ENCODE measurements around the gene NRG3. TPM values are rescaled to one million over a fixed set of nuclear protein-coding genes. Genes with fewer than 3 reads are reported as not detected.
A peak's percentile ranks its signal among the peaks of the same experiment; 100 is the strongest.
"Not testable (repeated sequence)": the region's sequence is repeated elsewhere in the genome, so short reads cannot be mapped to it uniquely, and the experiment has no call there.

The NRG3 gene
- total RNA-seq, 1 donor from 2014 or later: 10.7 TPM

DNA sequence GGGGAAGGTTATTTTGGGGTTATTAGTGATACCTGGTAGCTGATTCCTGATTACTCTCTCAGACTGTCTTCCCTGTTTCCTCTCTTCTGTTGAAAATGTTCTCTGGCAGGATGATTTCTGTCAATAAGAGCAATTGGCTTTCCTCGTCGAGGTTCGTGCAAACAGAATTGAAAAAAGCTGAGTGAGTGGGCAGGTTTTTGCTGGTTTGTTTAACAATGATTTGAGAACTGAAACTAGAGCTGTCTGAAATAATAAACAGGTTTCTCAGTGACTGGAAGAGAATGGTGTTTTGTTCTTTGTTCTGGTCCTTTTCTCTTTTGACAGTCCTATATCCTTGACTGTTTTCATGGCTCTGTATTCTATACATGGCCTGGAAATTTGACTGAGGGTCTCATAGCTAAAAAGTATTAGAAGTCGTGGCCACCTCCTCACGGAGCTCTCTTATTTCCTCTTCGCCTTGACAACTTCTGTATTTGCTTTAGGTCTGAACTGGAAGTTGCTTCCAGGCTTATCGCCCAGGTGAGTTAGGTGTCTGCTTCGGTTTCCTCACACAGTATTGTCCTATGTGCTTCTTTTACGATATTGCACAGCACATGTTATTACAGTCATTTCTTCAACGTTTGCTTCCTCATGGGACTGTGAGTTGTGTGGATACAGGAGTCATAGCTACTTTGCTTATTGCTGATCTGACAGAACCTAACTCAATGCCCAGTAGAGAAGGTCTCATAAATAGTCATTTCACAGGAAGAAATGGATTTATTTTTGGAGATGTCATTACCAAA lies 403.6 kb downstream of the NRG3 start:
- no peak for DNase-seq (ENCODE audit: low read depth in 2 of 2)

DNA sequence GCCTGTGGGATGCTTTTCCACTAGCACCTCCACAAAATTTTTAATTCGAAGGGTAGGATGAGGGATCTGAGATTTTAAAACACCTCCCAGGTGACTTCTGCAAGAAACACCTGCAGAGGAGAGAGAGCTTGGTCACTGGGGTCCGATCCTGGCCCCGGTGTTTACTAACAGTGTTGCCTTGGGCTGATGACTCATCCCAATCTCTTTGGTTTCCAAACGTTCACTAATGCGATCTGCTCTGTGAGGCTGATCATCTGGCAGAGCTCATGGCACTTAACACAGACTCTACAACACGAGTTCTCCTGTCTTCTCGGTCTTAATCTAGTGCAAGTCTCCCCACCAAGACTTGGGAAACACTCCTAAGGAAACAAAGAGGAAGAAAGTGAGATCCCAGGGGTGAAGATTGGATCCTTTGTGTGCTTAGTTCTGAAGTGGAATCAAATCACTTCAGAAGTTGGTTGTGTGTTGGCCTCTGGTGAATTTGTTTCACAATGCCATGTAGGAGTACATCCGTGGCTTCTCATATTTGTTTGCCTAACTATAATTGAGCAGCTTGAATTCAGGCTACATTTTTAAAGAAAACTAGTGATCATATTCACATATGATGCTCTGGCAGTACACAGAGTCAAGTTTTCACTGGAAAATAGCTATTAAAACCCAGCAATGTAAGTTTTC lies 407.9 kb downstream of the NRG3 start:
- DNase-seq (ENCODE audit: low read depth in 2 of 2): no peak

DNA sequence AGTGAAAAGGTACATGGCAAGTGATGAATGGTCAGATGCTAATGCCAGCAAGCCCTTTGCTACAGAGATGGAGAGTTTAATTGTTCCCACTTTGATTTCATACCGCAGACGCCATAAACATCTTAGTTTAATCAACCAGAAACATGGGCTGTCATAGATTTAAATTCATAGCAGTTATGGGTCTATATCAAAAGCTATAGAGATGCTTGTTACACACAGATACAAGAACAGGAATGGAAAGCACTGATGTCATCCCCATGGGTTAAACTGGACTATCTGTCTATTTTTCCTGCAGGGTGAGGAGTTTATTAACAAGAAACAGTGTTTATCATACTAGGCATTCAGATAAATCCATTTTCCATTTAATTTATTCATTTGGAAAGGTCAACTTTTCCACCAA lies 409.2 kb downstream of the NRG3 start:
- no peak for DNase-seq (ENCODE audit: low read depth in 2 of 2)

DNA sequence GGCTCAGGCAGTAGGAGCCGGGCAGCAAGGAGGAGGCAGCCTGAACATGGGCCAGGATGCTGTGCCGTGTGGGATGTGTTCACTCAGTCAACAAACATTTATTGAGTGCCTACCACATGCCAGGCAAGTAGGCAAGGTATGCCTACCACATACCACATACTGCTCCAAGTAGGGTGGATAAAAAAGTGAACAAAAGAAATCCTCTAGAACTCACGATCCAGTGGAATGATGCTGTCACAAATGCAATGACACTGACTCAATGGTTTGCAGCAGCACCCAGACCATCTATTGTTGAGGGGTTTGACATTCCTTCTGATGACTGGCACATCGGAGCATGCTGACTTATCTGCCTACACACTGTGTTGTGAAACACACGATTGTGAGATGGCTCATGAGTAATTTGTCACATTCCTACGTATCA lies 413.5 kb downstream of the NRG3 start:
- no peak for DNase-seq (ENCODE audit: low read depth in 2 of 2)

DNA sequence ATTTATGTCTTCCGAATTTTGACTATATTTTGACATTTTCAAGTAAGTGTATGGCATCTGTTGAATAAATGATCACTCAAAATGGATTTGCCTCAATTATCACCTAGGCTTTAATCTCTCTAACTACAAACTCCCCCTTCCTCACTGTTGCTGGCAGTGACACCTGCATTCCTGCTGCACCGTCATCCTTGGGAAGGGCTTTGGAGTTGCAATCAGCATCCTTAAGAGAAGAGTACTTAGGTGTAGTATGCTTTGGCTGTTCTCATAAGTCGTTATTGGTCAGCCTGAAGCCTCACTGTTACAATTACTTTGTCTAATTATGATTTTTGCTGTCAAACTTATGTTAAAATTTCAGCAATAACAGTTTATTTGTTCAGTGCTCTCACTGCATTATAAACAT lies 415.0 kb downstream of the NRG3 start:
- no peak for DNase-seq (ENCODE audit: low read depth in 2 of 2)

DNA sequence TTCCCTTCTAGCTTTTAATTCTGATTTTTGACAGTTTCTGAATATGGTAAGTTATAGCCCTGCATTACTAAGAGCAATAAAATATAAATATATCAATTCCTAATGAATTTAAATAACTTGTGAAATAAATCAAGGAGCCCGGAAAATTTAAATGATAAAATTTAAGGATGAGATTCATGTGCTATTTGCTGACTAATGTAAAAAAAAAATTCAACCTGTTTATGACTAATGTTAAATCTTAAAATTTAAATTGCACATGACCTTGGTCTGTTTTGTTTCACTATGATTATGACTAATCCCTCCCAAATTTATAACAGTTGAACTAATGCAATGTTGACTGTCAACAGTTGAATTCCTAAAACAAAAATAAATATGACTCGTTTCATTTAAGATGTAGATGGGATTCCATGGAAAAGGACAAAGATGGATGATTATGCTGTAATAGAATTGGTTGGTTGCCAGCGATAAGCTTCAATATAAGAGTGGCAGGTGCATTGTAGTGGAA lies 419.9 kb downstream of the NRG3 start:
- DNase-seq (ENCODE audit: low read depth in 2 of 2): no peak

DNA sequence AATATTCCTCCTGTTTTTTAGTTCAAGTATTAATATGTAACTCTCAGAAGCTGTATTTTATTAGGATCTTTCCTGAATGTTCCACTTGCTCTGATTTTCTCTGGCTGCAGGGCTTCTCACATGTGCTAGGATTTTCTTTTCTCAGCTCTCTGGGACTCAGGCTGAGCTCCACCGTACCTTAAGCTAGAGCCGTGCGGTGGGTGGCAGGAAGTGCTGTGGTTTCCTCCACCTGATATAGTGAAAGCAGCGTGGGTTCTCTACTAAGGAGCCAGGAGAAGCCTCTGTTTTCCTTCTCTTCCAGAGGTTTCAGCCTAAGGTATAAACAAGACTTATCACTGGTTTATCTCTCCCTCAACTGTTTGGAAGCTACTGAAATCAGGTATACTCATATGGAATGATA lies 433.6 kb downstream of the NRG3 start:
- no peak for DNase-seq (ENCODE audit: low read depth in 2 of 2)

DNA sequence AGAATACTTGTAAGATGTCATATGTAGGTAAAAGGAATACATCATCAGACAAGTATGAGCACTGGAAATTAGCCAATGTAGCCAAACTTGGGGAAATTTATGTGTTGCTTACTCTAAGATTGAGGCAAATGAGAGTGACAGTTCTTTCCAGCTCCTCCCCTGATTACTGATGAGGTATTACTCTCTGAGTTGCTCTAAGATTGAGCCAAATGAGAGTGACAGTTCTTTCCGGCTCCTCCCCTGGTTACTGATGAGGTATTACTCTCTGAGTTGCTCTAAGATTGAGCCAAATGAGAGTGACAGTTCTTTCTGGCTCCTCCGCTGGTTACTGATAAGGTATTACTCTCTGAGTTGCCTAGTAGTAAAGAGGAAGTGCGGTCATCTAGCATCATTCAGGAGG lies 435.8 kb downstream of the NRG3 start:
- DNase-seq (ENCODE audit: low read depth in 2 of 2): no peak

DNA sequence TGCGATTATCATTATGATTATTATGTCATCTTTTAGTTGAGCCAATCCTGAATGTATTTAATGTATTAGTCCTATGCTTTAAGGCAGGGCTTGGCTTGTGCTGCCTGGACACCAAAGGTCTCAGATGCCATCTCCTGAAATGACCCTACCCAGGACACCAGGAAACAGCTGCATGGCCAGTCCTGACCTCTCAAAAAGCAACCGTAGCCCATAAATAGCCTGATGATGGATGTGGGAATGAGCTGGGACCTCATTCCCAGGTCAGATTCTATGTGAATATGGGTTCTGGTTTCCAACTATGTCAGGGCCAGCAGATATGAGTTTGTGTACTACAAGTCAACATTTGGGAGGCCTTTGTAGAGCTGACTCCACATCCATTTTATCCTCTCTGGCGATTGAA lies 438.4 kb downstream of the NRG3 start:
- DNase-seq (ENCODE audit: low read depth in 2 of 2): peak in 1 of 2 donors; percentile 87

DNA sequence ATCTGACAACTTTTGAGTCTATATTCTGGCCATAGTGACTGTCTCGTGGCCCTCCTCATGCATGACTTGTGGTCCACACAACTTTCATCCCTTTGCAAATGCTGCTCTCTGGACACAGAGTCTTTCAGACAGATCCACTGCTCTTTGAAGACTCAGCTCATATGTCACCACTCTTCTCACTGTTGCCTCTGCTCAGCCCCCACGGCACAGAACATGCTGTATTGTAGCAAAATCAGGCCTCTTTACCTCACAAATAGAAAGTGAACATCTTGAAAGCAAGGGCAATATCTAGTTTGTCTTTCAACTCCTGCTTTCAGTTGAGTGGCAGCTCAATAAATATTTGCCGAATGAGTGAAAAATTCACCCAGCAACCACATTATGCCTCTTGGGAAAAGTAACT lies 443.5 kb downstream of the NRG3 start:
- no peak for DNase-seq (ENCODE audit: low read depth in 2 of 2)

DNA sequence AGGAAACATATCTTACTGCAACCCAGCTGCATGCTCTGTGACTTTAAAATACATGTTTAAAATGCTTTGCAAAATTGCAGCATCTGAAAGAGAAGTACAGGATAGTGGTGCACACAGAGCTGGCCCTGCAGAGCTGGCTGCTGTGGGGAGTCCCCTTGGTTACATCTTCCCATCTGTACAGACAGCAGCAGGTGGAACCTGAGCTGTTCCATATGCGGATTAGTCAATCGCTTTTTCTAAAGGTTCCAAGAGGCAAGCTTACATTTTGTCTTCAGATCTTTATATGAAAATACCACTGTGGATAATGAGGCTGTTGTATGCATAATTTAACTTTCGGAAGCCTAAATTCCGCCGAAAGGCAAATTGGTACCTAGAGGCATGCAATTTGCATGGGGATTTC lies 444.1 kb downstream of the NRG3 start:
- DNase-seq (ENCODE audit: low read depth in 2 of 2): no peak

DNA sequence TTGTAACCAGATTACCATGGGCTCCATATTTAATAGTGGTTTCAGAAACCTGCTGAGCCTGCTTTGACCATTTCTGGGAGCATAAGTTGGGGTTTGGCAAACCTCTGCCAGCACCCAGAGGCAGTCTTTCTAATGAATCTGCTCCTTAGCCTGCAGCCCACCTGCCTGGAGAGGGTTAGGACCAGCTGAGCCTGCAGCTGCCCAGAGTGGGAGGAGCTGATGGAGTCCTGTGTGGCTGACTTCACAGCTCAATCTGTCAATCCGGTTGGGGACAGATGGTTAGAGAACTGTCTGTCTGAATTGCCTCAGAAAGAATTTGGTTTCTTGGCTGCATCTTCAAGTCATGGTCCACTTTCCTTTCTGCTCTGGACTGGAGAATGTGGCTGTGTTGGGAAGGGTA lies 444.6 kb downstream of the NRG3 start:
- no peak for DNase-seq (ENCODE audit: low read depth in 2 of 2)

DNA sequence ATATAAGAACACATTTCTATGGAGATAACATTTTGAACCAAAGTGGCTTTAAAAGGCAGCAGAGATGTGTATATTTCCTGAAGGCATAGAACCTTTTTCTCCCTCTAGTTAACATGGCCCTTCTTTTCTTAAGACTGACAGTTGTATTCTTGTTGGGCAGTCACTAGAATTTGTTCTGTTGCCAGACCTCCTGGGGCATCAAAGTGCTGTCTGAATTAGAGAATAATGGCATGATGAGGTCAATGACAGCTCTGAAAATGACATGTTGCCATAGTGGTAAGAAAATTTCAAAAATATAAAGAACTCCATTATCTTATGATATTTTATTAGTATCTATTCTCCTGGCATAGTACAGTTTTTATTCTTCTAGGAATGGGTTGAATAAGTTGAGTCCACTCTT lies 446.7 kb downstream of the NRG3 start:
- DNase-seq (ENCODE audit: low read depth in 2 of 2): no peak

DNA sequence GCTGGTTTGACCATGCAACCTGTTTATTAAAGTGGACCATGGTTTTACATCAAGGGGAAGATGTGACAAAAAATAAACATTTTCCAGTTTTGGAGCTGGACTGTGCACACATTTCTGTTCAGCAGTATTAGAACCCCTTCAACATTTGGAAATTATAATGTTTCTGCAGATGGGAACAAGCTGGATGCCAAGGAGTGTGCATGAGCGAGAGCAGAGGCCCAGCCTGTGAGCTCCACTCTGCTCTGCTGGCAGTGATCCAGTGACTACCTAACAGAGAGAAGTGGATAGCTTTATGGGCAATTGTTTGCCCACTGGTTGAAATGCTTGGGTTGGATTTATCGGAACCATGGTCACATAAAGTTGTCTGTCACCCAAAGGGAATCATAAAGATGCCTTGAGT lies 456.7 kb downstream of the NRG3 start:
- no peak for DNase-seq (ENCODE audit: low read depth in 2 of 2)

DNA sequence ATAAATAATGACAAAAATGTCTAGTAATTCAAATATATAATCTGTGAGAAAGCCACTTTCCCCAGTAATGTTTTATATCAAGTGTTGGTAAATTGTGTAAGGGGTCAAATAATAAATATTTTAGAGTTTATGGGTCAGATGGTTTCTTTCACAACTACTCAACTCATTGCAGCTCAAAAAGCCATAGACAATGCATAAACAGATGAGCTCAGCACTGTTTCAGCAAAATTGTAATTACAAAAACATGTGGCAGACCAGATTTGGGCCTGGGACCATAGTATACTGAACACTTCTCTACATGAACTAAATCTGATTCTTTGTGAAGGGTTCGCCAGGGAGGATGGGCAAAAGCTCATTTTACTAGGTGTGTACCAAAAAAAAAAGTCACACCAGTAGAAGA lies 460.8 kb downstream of the NRG3 start:
- no peak for DNase-seq (ENCODE audit: low read depth in 2 of 2)

DNA sequence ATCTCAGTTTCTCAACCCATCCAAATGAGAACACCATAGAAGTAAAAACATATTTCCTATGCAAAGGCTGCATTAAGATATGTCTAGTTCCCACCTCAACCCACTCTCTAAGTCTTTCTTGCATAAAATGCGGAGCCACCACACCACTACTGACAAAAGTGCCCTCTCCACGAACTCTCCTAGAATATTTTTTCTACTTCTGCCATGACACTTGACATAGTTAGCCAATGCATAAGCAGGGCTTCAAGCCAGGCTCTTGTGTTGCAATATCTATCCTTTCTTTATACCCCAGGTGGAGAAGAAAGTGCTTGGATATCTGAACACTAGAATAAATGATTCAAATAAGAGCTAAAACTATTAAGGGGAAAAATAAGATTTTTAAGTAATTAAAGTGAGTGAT lies 465.2 kb downstream of the NRG3 start:
- DNase-seq (ENCODE audit: low read depth in 2 of 2): no peak

DNA sequence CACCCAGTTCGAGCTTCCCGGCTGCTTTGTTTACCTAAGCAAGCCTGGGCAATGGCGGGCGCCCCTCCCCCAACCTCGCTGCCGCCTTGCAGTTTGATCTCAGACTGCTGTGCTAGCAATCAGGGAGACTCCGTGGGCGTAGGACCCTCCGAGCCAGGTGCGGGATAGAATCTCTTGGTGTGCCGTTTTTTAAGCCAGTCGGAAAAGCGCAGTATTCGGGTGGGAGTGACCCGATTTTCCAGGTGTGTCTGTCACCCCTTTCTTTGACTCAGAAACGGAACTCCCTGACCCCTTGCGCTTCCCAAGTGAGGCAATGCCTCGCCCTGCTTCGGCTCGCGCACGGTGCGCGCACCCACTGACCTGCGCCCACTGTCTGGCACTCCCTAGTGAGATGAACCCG lies 474.6 kb downstream of the NRG3 start:
- DNase-seq (ENCODE audit: low read depth in 2 of 2): not testable (repeated sequence)

DNA sequence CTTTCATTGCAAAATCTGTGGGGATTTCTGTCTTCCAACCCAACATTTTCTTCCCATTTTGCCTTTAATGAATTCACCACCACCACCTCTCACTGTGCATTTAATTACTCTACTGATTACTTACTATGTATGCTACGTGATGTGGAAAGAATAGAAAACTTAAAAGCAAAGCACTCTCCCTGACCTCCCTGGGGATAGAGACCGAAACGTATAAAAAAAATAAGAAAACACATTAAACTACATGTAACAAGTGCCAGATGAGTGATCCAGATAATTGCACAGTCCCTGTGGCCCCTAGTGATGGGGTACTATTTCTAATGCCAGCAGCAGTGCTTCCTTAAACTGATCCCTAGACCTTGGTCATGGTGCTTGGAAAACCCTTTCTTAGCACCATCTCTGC lies 478.4 kb downstream of the NRG3 start:
- DNase-seq (ENCODE audit: low read depth in 2 of 2): no peak

DNA sequence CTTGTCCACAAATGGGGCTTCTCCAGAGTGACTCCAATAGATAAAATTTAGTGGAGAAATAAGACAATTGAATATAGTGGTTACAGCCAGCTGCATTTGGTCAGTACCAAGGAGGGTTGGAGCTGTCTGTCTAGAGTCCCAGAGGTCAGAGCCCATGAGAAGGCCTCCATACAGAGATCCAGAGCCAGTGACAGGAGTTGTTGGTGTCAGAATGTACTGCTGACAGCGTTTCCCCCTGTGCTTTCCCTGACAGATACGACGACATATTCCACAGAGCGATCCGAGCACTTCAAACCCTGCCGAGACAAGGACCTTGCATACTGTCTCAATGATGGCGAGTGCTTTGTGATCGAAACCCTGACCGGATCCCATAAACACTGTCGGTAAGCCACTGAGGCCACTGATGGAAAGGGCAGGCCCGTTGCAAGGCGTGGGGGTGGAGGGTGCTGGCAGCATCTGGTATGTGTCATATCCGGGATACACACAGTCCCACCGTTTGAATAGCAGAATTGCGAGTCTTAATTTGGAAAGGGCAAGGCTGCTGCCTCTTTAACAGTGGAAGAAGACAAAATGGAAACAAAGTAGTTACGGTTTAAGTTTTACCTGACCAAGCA lies 483.6 kb downstream of the NRG3 start:
- peak in 1 of 2 donors; percentile 39 for DNase-seq (ENCODE audit: low read depth in 2 of 2)

DNA sequence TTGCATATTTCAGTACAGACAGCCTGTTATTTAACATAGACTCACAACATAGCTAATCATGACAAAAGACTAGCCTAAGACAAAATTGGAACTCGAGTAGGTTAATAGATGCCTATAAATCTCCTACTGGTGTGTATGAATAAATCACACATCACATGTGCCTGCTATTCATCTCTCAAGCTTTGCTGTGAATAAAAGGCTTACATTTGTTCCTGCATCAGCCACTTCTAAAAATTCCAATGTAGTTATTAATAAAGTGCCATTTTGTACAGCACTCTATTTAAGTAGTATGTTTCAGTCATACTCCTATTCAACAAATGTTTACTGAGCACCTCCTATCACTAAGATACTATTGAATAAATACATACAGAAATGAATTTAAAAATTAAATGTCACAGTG lies 486.3 kb downstream of the NRG3 start:
- no peak for DNase-seq (ENCODE audit: low read depth in 2 of 2)

DNA sequence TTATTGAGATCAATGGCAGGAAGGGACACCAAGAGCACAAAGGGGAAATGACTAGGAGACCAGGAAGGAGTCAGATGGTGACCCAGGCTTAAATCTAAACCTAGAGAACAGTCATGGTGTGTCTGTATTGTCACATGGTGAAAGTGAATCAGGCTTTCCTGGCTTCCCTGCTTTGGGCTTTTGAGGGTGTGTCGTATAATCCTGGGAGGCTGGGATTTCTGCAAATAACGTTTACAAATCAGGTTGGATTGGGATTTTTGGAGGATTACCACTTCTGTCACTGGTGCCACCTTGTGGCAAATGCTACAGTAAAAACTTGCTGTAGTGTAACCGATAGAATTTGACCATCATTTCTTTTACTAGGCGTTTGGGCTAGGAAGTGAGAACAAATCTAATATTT lies 502.6 kb downstream of the NRG3 start:
- peak in 1 of 2 donors; percentile 77 for DNase-seq (ENCODE audit: low read depth in 2 of 2)

DNA sequence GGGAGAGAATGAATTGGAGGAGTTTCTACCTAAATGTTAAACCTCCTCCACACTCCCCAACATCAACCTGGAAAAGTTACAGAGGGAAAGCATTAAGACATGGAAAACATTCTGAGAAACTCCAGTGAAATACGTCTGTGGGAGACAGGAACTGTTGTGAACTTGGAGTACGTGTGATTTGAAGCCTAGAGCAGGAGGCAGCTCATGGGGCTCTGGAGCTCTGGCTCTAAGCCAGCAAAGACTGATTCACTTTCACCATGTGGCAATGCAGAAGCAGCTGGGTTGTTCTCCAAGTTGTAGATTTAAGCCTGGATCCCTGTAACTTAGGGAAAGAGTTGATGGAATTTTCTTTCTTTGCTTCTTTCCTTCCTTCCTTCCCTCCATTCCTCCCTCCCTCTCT lies 503.2 kb downstream of the NRG3 start:
- DNase-seq (ENCODE audit: low read depth in 2 of 2): peak in 1 of 2 donors; percentile 82

DNA sequence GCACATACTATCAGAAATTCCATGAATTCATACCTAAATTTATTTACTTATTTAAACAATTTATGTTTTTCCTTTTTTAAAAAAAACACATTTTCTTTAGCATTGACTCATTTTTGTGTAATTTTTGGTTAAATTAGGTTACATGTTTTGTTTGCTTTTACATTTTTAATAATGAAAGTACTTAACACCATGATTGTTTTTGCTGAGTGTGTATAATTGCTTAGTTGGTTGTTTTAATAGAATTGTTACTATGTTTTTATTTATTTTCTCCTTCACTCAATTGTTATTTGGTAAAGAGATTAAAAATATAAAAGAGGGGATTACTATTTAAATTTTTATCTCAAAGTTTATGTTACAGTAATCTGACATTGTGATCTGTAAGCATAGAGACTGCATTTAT lies 508.4 kb downstream of the NRG3 start:
- DNase-seq (ENCODE audit: low read depth in 2 of 2): no peak
